Measurements from ENCODE around the gene PARD6B.

- TF ChIP-seq CTCF (IDR thresholded peaks at IDR 0.05) (no peak), EZH2 (IDR thresholded peaks at IDR 0.05; ENCODE audit: borderline replicate concordance, insufficient read depth, low read depth, low read length, poor library complexity, severe bottlenecking) (no peak)
These were observed 3.6 kb downstream of the PARD6B start for GRCh38 chr20:50734730-50735679.
